Lung (tissue), 12 donors: ENCODE results near the gene FOXRED2. TPM values are rescaled to one million over a fixed set of nuclear protein-coding genes. Genes with fewer than 3 reads are reported as not detected.

Experiments
- ATAC-seq: fragments of 200-7000 bp; cut with Tn5 transposase; one replicate; pipeline ENCODE4 v1.9.1; 2020; ENCODE audit warnings: moderate number of reproducible peaks; ENCODE audit not compliant: insufficient read depth, low FRiP score
- DNase-seq, 3 donors: peaks; one replicate each; pipeline ENCODE4 v3.0.0-alpha.2; 2013 to 2017
- H3K27ac ChIP-seq, 2 donors: one replicate each; pipeline ENCODE4 v1.5.1; 2013; ENCODE audit warnings: mild to moderate bottlenecking in 2 of 2, moderate library complexity in 2 of 2, control low read depth in 1 of 2, inconsistent platforms in 1 of 2, low read depth in 1 of 2, low read length in 1 of 2
- H3K27me3 ChIP-seq, 3 donors: one replicate each; pipeline ENCODE4 v1.5.1; 2013; ENCODE audit warnings: low read length in 2 of 3; ENCODE audit not compliant: control insufficient read depth in 3 of 3, insufficient read depth in 3 of 3
- H3K36me3 ChIP-seq, 4 donors: one replicate each; pipeline ENCODE4 v1.5.1; 2013; ENCODE audit warnings: low read length in 4 of 4, mild to moderate bottlenecking in 1 of 4, moderate library complexity in 1 of 4; ENCODE audit not compliant: control insufficient read depth in 4 of 4, insufficient read depth in 4 of 4
- H3K4me1 ChIP-seq, 5 donors: one replicate each; pipeline ENCODE4 v1.5.1; 2013; ENCODE audit warnings: low read length in 5 of 5, mild to moderate bottlenecking in 2 of 5, moderate library complexity in 1 of 5; ENCODE audit not compliant: control insufficient read depth in 5 of 5, insufficient read depth in 5 of 5
- H3K4me3 ChIP-seq: one replicate; pipeline ENCODE4 v1.5.1; 2013; ENCODE audit warnings: mild to moderate bottlenecking, control low read depth, moderate library complexity
- H3K9ac ChIP-seq, 2 donors: one replicate each; pipeline ENCODE4 v1.5.1; 2013; ENCODE audit warnings: low read length in 2 of 2, control low read depth in 1 of 2; ENCODE audit not compliant: insufficient read depth in 1 of 2
- H3K9me3 ChIP-seq, 4 donors: one replicate each; pipeline ENCODE4 v1.5.1; 2013; ENCODE audit warnings: low read length in 3 of 4, mild to moderate bottlenecking in 1 of 4, moderate library complexity in 1 of 4; ENCODE audit not compliant: control insufficient read depth in 4 of 4, insufficient read depth in 3 of 4
- WGBS, 2 donors: extraction: QIAGEN DNeasy Blood & Tissue Kit; methylation state at CpG; one replicate each; pipeline ENCODE4 v1.1.7; 2013; 5-methylcytosine and 5-hydroxymethylcytosine counted together
- polyA plus RNA-seq, 2 donors: library from polyadenylated mRNA; stranded (reverse); fragments of 200-250 nt; gene quantifications; one replicate each; pipeline ENCODE4 v1.2.1, GENCODE V29; 2013
- total RNA-seq, 2 donors: library from RNA; depleted of rRNA in 1 of 2; stranded (reverse); fragments of >200 nt in 1 of 2; gene quantifications; one replicate each; pipeline ENCODE4 v1.2.1, GENCODE V29; 2014 to 2021
- TF ChIP-seq, protein P1 (sequence below): IDR thresholded peaks from 2 replicates; pipeline ENCODE4 v1.5.1; 2012; ENCODE audit warnings: mild to moderate bottlenecking; ENCODE audit errors: control extremely low read depth, extremely low read depth
- donor health status: control.
- donor health status: control.
- donor health status: Bipolar disorder and iron deficiency.
- donor health status: healthy.
- donor health status: DM: yes; HTN: yes; CAD: no.

FOXRED2 gene
- total and polyA plus RNA-seq, 4 donors: 3.9 to 18.0 (median 7.8) TPM

GRCh38 chr22:36456464-36456845, 50.4 kb downstream of the FOXRED2 start:
- TF ChIP-seq, protein P1, sequence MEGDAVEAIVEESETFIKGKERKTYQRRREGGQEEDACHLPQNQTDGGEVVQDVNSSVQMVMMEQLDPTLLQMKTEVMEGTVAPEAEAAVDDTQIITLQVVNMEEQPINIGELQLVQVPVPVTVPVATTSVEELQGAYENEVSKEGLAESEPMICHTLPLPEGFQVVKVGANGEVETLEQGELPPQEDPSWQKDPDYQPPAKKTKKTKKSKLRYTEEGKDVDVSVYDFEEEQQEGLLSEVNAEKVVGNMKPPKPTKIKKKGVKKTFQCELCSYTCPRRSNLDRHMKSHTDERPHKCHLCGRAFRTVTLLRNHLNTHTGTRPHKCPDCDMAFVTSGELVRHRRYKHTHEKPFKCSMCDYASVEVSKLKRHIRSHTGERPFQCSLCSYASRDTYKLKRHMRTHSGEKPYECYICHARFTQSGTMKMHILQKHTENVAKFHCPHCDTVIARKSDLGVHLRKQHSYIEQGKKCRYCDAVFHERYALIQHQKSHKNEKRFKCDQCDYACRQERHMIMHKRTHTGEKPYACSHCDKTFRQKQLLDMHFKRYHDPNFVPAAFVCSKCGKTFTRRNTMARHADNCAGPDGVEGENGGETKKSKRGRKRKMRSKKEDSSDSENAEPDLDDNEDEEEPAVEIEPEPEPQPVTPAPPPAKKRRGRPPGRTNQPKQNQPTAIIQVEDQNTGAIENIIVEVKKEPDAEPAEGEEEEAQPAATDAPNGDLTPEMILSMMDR: no peak
- H3K4me1 ChIP-seq: peaks cover 5 to 24% (median 19%) of the 10 kb centered on the region in 5 donors
- WGBS, 2 donors: 56 to 77% methylated on average over 12 of the region's 12 CpGs

DNA sequence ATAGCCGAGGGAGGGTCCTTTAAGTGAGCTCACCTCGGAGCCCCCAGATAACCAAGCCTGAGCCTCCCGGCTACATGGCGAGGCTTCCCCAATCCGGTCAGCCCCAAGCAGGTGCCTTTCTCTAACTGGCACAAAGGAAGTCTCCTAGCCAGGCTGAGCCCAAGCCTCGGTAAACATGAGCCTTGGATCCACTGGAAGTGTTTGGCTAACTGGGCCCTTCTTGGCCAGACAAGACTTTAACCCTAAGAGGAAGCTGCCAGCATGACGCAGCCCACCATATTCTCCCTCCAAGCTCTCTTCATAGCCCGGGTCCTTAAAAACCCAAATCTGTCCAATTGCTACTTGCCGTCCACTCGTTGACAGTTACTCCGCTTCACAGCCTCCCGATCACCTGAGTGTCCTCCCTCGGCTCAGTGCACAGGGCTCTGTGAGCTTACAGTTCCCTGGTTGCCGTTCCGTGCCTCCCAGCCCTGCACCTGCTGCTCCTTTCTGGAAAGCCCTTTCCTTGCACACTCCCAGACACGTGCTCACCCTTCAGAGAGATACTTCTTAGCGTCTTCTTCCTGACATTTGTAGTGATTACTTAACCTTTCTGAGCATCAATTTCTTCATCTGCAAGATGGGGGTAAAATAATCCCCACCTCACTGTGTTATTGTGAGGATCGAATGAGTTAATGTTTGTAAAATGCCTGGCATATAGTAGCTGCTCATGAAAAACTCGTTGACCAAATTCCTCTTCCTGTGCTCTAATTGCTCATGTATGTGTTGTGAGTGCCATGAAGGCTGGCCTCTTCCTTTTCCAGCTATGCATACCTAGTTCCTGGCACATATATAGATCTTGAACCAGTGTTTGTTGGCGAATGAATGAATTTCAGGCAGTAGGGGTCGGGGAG, 51.0 kb downstream of the FOXRED2 start:
- Histone ChIP-seq H3K27ac (peak overlapping the region; percentile 83 to 97), H3K4me1 (peaks cover 5 to 27% (median 17%) of the 10 kb centered on the region in 5 donors), H3K36me3 (no peaks in the 10 kb centered on the region), H3K27me3 (no peaks in the 10 kb centered on the region), H3K4me3 (no peak overlapping the region), H3K9me3 (no peaks in the 10 kb centered on the region), H3K9ac (no peak overlapping the region)
- no peak for ATAC-seq
- DNase-seq: no peak
- TF ChIP-seq, protein P1: no peak
- 63 to 64% methylated on average over 21 of the region's 21 CpGs for WGBS, 2 donors

More at GRCh38 chr22:36456464-36456845, 50.4 kb downstream of the FOXRED2 start:
- Histone ChIP-seq H3K36me3 (no peaks in the 10 kb centered on the region), H3K4me3 (no peak overlapping the region), H3K27ac (peak overlapping the region in 1 of 2 donors; percentile 65), H3K9ac (no peak overlapping the region), H3K9me3 (no peaks in the 10 kb centered on the region), H3K27me3 (no peaks in the 10 kb centered on the region)
- ATAC-seq: no peak
- no peak for DNase-seq

GRCh38 chr22:36454916-36455570, 51.8 kb downstream of the FOXRED2 start:
- DNase-seq: peak; percentile 81 to 91 (median 90)
- Histone ChIP-seq H3K4me1 (peaks cover 5 to 27% (median 17%) of the 10 kb centered on the region in 5 donors), H3K9ac (peak overlapping the region; percentile 19 to 73), H3K9me3 (no peaks in the 10 kb centered on the region), H3K27me3 (no peaks in the 10 kb centered on the region), H3K27ac (peak overlapping the region; percentile 83 to 97), H3K36me3 (no peaks in the 10 kb centered on the region), H3K4me3 (peak overlapping the region; percentile 29)
- 2% methylated on average over 50 to 61 of the region's 61 CpGs for WGBS, 2 donors
- peak; percentile 75 for ATAC-seq
- TF ChIP-seq, protein P1: no peak
